HEK293 (cell line): Measurements from ENCODE around the gene RNF223.

Experiments used
- ZBTB1 ChIP-seq: fragments of 450-650 bp; formaldehyde crosslinking; IDR thresholded peaks from 2 replicates; pipeline ENCODE4 v1.5.1; 2016; ENCODE audit warnings: missing biosample characterization, missing genetic modification characterization
- TF ChIP-seq, protein P1 (sequence below): fragments of 450-650 bp; formaldehyde crosslinking; IDR thresholded peaks from 2 replicates; pipeline ENCODE4 v1.5.1; 2016; ENCODE audit warnings: missing biosample characterization, missing genetic modification characterization
- TF ChIP-seq, protein P2 (sequence below): fragments of 450-650 bp; formaldehyde crosslinking; IDR thresholded peaks from 2 replicates; pipeline ENCODE4 v1.5.1; 2016; ENCODE audit warnings: missing biosample characterization, missing genetic modification characterization
- TF ChIP-seq, protein P3 (sequence below): fragments of 450-650 bp; formaldehyde crosslinking; IDR thresholded peaks from 2 replicates; pipeline ENCODE4 v1.5.1; 2016; ENCODE audit warnings: missing biosample characterization, missing genetic modification characterization

DNA sequence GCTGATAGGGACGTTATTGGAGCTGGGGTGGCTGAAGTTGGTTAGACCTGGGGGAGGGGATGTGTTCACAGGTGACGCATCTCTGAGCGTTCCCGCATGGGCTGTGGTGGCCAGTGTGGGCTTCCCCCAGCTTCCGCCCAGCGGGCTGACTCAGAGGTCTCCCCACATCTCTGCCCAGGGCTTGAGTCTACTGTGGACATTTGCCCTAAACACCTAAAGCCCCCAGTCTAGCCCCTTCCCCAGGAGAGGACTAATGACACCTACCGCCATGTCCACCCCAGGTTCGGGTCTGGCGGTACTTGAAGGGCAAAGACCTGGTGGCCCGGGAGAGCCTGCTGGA is 52.2 kb downstream of the RNF223 start:
- TF ChIP-seq, protein P1, sequence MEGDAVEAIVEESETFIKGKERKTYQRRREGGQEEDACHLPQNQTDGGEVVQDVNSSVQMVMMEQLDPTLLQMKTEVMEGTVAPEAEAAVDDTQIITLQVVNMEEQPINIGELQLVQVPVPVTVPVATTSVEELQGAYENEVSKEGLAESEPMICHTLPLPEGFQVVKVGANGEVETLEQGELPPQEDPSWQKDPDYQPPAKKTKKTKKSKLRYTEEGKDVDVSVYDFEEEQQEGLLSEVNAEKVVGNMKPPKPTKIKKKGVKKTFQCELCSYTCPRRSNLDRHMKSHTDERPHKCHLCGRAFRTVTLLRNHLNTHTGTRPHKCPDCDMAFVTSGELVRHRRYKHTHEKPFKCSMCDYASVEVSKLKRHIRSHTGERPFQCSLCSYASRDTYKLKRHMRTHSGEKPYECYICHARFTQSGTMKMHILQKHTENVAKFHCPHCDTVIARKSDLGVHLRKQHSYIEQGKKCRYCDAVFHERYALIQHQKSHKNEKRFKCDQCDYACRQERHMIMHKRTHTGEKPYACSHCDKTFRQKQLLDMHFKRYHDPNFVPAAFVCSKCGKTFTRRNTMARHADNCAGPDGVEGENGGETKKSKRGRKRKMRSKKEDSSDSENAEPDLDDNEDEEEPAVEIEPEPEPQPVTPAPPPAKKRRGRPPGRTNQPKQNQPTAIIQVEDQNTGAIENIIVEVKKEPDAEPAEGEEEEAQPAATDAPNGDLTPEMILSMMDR (tag by site-specific recombination), result no peak
- TF ChIP-seq, protein P2, sequence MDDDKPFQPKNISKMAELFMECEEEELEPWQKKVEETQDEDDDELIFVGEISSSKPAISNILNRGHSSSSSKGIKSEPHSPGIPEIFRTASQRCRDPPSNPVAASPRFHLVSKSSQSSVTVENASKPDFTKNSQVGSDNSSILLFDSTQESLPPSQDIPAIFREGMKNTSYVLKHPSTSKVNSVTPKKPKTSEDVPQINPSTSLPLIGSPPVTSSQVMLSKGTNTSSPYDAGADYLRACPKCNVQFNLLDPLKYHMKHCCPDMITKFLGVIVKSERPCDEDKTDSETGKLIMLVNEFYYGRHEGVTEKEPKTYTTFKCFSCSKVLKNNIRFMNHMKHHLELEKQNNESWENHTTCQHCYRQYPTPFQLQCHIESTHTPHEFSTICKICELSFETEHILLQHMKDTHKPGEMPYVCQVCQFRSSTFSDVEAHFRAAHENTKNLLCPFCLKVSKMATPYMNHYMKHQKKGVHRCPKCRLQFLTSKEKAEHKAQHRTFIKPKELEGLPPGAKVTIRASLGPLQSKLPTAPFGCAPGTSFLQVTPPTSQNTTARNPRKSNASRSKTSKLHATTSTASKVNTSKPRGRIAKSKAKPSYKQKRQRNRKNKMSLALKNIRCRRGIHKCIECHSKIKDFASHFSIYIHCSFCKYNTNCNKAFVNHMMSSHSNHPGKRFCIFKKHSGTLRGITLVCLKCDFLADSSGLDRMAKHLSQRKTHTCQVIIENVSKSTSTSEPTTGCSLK (tag by site-specific recombination), result no peak
- TF ChIP-seq, protein P3, sequence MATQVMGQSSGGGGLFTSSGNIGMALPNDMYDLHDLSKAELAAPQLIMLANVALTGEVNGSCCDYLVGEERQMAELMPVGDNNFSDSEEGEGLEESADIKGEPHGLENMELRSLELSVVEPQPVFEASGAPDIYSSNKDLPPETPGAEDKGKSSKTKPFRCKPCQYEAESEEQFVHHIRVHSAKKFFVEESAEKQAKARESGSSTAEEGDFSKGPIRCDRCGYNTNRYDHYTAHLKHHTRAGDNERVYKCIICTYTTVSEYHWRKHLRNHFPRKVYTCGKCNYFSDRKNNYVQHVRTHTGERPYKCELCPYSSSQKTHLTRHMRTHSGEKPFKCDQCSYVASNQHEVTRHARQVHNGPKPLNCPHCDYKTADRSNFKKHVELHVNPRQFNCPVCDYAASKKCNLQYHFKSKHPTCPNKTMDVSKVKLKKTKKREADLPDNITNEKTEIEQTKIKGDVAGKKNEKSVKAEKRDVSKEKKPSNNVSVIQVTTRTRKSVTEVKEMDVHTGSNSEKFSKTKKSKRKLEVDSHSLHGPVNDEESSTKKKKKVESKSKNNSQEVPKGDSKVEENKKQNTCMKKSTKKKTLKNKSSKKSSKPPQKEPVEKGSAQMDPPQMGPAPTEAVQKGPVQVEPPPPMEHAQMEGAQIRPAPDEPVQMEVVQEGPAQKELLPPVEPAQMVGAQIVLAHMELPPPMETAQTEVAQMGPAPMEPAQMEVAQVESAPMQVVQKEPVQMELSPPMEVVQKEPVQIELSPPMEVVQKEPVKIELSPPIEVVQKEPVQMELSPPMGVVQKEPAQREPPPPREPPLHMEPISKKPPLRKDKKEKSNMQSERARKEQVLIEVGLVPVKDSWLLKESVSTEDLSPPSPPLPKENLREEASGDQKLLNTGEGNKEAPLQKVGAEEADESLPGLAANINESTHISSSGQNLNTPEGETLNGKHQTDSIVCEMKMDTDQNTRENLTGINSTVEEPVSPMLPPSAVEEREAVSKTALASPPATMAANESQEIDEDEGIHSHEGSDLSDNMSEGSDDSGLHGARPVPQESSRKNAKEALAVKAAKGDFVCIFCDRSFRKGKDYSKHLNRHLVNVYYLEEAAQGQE (tag by site-specific recombination), result no peak
- TF ChIP-seq ZBTB1 (tag by site-specific recombination), result no peak
